Activated T-cell treated with anti-CD3 and anti-CD28 coated beads for 48 hours (primary cell): Measurements from ENCODE around the gene PAX6.

ENCODE experiments used
- DNase-seq: peaks from one replicate; pipeline ENCODE4 v3.0.0-alpha.2; 2020; ENCODE audit warnings: low read depth

The PAX6 gene

DNA sequence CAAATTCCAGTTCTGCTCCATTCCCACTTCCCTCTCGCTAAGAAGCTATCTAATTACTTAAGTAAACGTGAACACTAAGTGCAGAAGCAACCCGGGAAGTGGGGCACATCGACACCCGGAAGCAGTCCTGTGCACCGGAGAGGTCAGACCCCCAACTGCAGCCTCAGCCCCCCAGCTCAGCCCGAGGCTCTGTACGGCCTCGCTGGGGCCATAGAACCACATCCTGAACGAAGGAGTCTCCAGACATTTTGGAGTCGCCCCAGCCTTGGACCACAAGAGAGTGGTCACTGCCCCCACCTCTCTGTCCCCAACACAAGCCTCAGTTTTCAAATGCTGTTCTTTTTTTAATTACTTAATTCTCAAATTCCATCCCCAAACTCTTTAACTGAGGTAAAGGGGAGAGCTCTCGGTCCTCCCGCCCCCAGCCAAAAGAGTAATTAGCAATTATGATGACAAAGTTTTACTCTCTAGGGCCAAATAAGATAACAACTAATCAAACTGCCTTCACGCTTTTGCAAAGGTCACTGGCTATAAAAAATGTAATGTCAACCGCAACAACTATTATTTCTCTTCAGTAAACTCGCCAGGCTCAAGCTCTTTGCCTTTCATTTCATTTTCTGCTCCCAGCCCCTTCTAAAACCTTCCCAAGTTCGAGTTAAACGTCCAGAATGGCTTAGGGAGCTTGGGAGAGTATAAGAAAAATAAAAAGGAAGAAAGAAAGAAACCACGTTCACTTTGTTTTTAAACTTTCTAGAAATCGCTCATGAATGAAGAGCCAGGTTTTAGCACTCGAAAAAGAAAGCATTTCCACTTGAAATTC, 2.2 kb downstream of the PAX6 start:
- DNase-seq: no peak

- DNase-seq: no peak
Measured at GRCh38 chr11:31807799-31808667, 3.1 kb downstream of the PAX6 start.

DNA sequence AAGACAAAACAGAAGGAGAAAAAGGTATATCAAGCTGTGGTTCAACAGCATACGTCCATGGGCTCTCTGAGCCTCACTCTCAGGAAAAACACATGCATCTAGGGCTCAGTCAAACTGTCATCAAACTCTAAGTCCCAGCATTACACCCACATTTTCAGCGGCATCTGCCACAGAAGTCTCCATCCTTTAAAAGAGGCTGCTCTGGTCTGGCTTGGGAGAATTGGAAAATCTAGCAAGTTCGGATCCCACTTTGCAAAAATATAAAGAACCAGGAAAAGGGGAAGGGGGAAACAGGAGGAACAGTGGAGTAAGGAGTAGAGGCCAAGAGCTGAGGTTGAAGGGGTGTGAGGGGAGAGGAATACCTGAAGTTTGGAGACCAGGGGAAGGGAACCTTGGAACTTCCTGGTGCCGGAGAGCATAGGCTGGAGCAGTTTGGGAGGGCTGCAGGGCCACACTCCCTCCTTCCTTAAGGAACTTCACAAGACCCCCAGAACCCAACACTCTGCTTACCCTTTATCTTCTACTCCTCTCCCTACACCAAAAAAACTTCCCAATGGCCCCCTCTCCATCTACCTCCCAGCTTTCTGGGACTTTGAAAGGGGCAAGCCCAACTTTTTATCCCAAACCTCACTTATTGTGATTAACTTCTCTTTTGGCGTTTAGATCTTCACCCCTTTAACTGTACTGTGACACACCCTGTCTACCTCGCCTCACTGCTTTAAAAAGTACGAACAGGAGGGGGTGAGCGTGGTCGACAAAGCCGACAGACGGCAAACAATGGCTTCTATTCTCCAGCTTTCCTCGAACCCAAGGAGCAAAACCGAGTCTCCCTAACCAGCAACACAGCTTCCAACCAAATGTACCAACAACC, 4.0 kb downstream of the PAX6 start:
- DNase-seq: no peak

- DNase-seq: no peak
Measured at GRCh38 chr11:31806186-31806927, 4.8 kb downstream of the PAX6 start.

DNA sequence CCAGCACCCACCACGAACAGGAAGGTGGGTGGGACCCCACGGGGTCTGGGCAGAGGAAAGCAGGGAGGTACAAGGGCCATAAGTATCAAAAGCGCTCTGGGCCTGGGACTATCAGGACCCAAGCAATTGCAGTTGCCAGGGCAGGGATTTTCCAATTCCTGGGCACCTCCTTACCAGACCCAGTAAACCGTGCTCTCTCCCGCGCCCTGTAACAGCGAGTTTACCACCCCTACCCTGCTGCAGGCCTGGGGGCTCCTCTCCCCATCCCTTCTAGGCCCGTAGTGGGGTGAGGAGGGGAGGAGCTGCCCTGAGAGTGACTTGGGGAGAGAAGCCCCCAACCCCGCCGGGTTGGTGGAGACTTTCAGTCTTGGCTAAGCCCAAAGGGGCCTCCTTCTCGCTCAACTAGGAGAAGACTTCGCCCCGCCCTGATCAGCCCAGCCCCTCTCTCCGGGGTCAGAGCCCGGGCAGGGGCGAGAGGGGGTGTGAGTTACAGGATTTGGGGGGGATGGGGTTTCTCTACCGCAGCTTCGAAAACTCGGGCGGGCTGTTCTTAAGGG, 5.4 kb downstream of the PAX6 start:
- DNase-seq: no peak

GRCh38 chr11:31805037-31805628, 6.0 kb downstream of the PAX6 start:
- no peak for DNase-seq

DNA sequence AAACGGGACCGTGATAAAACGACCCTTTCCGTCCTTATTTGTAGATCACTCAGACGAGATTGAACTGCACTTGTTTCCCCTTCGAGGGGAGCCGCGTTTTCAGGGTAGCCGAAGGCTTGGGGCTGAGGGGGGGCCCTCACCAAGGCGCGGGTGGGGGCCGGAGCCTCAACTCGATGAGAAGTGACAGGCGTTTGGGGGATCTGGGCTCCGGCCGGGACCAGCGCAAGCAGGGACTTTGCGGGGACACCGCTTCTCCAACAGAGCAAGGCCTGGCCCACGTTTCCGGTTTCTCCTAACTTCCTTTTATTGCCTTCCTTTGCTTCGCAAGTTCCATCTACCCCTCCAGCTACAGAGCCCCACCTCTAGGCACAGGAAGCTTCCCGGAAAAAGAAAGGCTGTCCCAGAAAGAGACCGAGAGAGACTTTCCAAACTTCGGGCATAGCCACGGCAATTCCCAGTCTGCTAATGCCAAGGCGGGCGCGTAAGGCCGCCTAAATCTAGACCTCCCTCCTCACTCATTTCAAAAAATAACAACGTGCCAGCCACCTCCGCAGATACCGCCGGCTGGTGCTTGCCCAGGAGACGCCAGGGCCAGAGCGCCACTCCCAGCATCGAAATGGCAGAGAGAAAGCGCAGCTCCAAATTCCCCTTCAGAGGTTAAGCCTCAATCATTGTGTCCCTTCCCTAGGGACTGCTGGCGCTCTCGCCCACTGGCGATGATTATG, 6.6 kb downstream of the PAX6 start:
- no peak for DNase-seq

DNA sequence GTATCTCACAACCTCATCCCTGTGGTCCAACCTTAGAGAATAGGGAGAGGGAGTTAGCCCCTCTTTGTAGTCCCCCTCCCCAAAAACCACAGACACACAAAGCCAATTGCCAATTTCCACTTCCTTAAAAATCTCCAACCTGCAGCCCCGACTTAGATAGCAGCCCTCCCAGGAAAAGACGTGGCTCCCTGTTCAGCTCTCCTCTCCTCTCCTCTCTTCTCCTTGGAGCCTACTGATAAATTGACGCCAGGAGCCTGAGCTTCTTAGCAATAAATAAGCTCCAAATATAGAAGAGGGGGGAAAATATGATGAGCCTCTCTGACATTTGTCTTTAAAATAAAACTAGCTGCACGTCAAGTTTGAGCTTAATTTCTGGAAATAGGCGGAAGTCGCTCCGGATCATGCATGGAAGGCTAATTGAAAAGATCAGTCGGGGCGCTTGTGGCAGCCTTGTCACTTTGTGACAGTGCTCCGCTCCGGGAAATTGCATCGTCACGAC, 7.3 kb downstream of the PAX6 start:
- DNase-seq: no peak

DNA sequence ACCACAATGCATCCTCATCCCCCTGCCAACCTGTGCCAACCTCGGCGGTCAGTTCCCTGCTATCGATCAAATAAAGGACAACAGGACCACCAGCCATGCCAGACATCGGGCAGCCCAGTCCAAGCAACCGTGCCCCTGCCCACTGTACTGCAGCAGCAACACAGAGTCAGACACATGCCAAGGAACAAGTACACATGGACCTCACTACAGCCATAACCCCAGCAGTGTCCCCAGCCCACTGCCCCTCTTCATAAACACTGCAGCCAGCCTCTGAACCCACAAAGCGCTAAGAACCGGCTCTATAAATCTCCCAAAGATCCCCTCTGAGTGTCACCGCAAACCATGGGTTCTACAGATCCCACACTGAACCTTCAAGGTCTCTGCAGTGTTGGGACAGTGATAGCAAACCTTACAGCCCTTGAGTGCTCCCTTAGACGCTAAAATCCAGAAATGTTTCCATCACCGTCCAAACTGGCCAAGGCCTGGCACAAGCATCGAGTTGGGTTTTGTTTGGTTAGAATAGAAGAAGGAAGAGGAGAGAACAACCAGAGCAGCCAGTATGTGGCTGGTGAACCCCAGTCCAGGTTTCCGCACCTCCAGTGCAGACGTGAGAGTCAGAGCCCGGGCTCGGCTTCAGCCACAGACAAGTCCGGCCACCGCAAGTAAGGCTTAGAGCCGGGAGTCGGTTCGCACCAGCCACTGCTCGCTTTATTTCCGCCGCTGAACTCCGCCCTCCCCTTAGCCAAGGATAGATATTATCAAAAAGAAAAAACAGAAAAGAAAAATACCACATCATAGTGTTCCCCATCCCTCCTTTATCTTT, 7.9 kb downstream of the PAX6 start:
- DNase-seq: no peak

DNA sequence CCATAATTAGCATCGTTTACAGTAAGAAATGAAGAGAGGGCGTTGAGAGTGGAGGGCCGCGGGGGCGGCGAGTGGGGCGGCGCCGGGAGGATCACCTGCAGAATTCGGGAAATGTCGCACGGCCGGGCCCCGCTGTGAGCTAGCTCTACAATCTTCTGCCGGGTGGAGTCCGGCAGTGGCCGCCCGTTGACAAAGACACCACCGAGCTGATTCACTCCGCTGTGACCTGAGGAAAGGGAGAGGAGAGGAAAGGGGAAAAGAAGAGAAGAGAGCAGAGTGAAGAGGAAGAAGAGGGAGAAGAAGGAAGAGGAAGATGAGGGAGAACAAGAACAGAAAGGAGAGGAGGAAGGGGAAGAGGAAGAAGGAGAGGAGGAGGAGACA, 8.5 kb downstream of the PAX6 start:
- DNase-seq: no peak

GRCh38 chr11:31802000-31802551, 9.0 kb downstream of the PAX6 start:
- no peak for DNase-seq

GRCh38 chr11:31801298-31801702, 9.8 kb downstream of the PAX6 start:
- no peak for DNase-seq

- DNase-seq: no peak
Measured at GRCh38 chr11:31800398-31801265, 10.5 kb downstream of the PAX6 start.

DNA sequence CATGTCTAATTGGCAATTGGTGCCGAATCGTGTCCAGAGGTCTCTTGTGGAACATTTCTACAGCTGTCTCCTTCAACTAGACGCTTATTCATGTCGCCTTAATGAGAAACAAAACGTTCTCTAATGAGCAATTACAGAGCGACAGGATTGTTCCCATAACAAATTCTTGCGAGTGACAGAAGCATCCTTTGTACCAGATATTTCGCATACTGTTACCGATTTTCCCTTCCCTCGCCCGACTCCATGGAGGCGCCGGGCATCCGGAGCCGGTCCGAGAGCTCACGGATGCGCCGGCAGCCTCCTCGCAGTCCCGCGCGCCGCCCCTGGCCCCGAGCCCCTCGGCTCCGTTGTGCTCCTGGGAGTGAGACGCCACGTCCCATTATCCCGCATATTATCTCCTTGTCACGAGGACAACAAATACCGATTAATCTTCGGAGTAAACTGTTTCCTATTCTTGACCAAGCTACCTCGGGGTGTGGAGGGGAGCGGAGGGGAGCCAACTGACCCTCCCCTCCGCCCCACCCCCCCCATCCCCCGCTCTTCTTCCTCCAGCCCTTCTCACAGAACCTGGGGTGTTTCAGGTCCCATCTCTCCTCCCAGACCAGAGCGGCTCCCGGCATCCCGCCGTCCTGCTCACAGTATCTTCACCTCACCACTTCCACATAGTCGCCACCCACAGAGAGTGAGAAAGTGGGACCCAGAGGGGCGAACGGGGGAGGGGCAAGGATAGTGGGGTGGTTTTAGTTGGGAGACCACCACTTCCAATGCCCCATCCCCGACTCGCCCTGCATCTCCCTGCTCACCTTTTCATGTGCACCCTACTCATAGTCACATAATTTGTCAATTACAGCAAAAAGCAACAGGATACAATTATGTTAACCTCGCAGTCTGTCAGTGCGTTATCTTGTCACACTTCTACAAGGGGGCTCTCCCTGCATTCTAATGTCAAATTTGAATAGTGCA, 11.4 kb downstream of the PAX6 start:
- no peak for DNase-seq

- no peak for DNase-seq
Measured at GRCh38 chr11:31798554-31799434, 12.3 kb downstream of the PAX6 start.
